ENCODE measurements around the gene LEMD2. TPM values are rescaled to one million over a fixed set of nuclear protein-coding genes. Genes with fewer than 3 reads are reported as not detected.

LEMD2 gene
- total RNA-seq, 1 experiment from 2014 or later = 91.8 TPM

DNA sequence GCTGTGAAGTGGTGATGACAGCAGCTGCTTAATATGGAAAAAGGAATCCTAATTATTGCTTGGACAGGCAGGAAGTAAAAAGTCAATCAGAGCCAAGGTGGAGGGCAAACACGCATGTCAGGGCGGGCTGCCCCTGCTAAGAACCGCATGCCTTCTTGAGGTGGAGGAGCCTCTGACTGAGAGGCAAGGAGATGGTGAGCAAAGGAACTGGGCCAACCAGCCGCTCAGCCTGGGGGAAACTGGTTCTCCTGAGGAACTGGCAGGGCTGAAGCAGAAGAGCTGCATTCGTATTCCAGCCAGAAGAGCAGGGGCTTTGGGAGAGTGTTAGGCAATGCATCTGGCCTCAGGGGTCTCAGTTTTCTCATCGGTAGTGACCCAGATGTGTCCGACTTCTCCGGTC is 28.0 kb upstream of the LEMD2 start:
- no peak overlapping the region for H3T11ph ChIP-seq (ENCODE audit: low read length)
- no CpG with 5 or more reads among the region's 8 CpGs for WGBS (ENCODE audit: extremely low coverage, insufficient read length, low lambda C conversion rate)
- no peak overlapping the region for H2BK20ac ChIP-seq (ENCODE audit: low read depth, low read length, poor library complexity, severe bottlenecking)
- no peak overlapping the region for H2AFZ ChIP-seq (ENCODE audit: low read length)
- H3K79me1 ChIP-seq (ENCODE audit: insufficient read depth, low read depth, low read length, poor library complexity, severe bottlenecking) = no peaks in the 10 kb centered on the region
- Mint-ChIP-seq H3K27ac (no peak overlapping the region; a peak in 2 of 7 replicates), H3K27me3 (ENCODE audit: low read depth) (no peaks in the 10 kb centered on the region; the same call in 1 of the 2 replicates), H3K36me3 (ENCODE audit: insufficient read depth in 1 of 3, low read depth in 3 of 3) (no peaks in the 10 kb centered on the region), H3K4me3 (no peak overlapping the region), H3K4me1 (peaks cover 55 to 70% of the 10 kb centered on the region in 2 experiments), H3K9me3 (no peaks in the 10 kb centered on the region; a peak in 2 of 5 replicates)
- no peak overlapping the region for H4K91ac ChIP-seq (ENCODE audit: insufficient read length, low read depth, low read length)
- H3K14ac ChIP-seq (ENCODE audit: insufficient read depth, low read length) = no peak overlapping the region
- no peak overlapping the region for H2BK5ac ChIP-seq (ENCODE audit: insufficient read length, low read length)
- H2AK5ac ChIP-seq (ENCODE audit: insufficient read length, low read length) = no peak overlapping the region
- H3K18ac ChIP-seq (ENCODE audit: insufficient read length, low read depth, low read length) = no peak overlapping the region
- no peaks in the 10 kb centered on the region for H3K23me2 ChIP-seq (ENCODE audit: insufficient read length, low read depth, low read length, poor library complexity, severe bottlenecking)
- H4K20me1 ChIP-seq (ENCODE audit: control insufficient read depth, insufficient read depth, insufficient read length) = no peaks in the 10 kb centered on the region
- H3K9ac ChIP-seq (ENCODE audit: extremely low read depth, insufficient read length, low read length) = no peak overlapping the region
- no peaks in the 10 kb centered on the region for H3K79me2 ChIP-seq (ENCODE audit: insufficient read depth, low read length)
- H3K27ac ChIP-seq (ENCODE audit: insufficient read length, low read depth, low read length) = no peak overlapping the region
- H2BK12ac ChIP-seq (ENCODE audit: insufficient read length, low read depth, low read length) = no peak overlapping the region
- H3K4me1 ChIP-seq (ENCODE audit: insufficient read depth, low read length) = peaks cover 8% of the 10 kb centered on the region; the same call in 1 of the 2 replicates
- H2BK120ac ChIP-seq (ENCODE audit: low read depth, low read length, poor library complexity, severe bottlenecking) = no peak overlapping the region
- no peak overlapping the region for H4K5ac ChIP-seq (ENCODE audit: insufficient read length, low read depth, low read length)
- no peaks in the 10 kb centered on the region for H3K9me3 ChIP-seq (ENCODE audit: control insufficient read depth, low read depth, low read length)
- no peak overlapping the region for H3K56ac ChIP-seq (ENCODE audit: insufficient read length, low read depth, low read length)
- H3K23ac ChIP-seq (ENCODE audit: insufficient read length, low read depth, low read length) = no peak overlapping the region
- no peak overlapping the region for H4K8ac ChIP-seq (replicated peaks; ENCODE audit: insufficient read length, low read depth, low read length)
- H3K4ac ChIP-seq (ENCODE audit: low read depth, low read length) = no peak overlapping the region
- DNase-seq = no peak
- H3K4me2 ChIP-seq (ENCODE audit: insufficient read depth, insufficient read length, low read length) = no peak overlapping the region
- TF ChIP-seq, protein P1, sequence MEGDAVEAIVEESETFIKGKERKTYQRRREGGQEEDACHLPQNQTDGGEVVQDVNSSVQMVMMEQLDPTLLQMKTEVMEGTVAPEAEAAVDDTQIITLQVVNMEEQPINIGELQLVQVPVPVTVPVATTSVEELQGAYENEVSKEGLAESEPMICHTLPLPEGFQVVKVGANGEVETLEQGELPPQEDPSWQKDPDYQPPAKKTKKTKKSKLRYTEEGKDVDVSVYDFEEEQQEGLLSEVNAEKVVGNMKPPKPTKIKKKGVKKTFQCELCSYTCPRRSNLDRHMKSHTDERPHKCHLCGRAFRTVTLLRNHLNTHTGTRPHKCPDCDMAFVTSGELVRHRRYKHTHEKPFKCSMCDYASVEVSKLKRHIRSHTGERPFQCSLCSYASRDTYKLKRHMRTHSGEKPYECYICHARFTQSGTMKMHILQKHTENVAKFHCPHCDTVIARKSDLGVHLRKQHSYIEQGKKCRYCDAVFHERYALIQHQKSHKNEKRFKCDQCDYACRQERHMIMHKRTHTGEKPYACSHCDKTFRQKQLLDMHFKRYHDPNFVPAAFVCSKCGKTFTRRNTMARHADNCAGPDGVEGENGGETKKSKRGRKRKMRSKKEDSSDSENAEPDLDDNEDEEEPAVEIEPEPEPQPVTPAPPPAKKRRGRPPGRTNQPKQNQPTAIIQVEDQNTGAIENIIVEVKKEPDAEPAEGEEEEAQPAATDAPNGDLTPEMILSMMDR (conservative IDR thresholded peaks at IDR 0.05) = no peak
- H2BK15ac ChIP-seq (ENCODE audit: low read depth, low read length) = no peak overlapping the region
- H3K27me3 ChIP-seq (ENCODE audit: insufficient read depth, low read length) = no peaks in the 10 kb centered on the region
